Body of pancreas (tissue), 4 donors: Measurements from ENCODE around the gene PRH1.

ENCODE experiments used
- CTCF ChIP-seq, 7 experiments: fragments of 450-650 bp in 4 of 7; fragments of 200-600 bp in 3 of 7; sonication (generic) in 3 of 7; IDR thresholded peaks; one replicate each; pipeline ENCODE4 v1.5.1; 2016 to 2019; ENCODE audit warnings: antibody characterized with exemption in 7 of 7
- POLR2A ChIP-seq, 3 donors: fragments of 450-650 bp; IDR thresholded peaks; one replicate each; pipeline ENCODE4 v1.6.1; 2016; ENCODE audit warnings: antibody characterized with exemption in 3 of 3, mild to moderate bottlenecking in 2 of 3

- TF ChIP-seq POLR2A (IDR thresholded peaks at IDR 0.05) (no peak), CTCF (IDR thresholded peaks at IDR 0.05) (no peak)
Observed at GRCh38 chr12:10838461-10838860, 45.6 kb downstream of the PRH1 start.
